IMR-90 (cell line): ENCODE results near the gene ATL2. TPM values are rescaled to one million over a fixed set of nuclear protein-coding genes. Genes with fewer than 3 reads are reported as not detected.
A peak's percentile ranks its signal among the peaks of the same experiment; 100 is the strongest.

Experiments
- ATAC-seq: fragments of 200-7000 bp; cut with Tn5 transposase; 2 replicates; pipeline ENCODE4 v1.9.1; 2020; ENCODE audit warnings: low read depth, mild to moderate bottlenecking, moderate library complexity
- BruUV-seq: library from RNA; stranded (reverse); fragments of 400-500 nt; replicated peaks from 2 replicates; lab custom pipeline; 2021; lab: Mats Ljungman, UMichigan
- CTCF ChIA-PET: fragments of 300-600 bp; formaldehyde crosslinking; extraction: SDS; loops from one replicate; lab custom pipeline; 2021; ENCODE audit warnings: antibody characterized with exemption; lab: Yijun Ruan, JAX
- POLR2A ChIA-PET: fragments of 300-600 bp; sonication (Branson Sonifier 250); formaldehyde crosslinking; loops from one replicate; lab custom pipeline; 2022; ENCODE audit warnings: antibody characterized with exemption; ENCODE audit not compliant: unreplicated experiment; lab: Charles Lee
- DNase-seq: peaks from one replicate; pipeline ENCODE4 v3.0.0; 2013
- H2AFZ ChIP-seq: replicated peaks from 2 replicates; pipeline ENCODE3; 2013; ENCODE audit warnings: low read length, mild to moderate bottlenecking; ENCODE audit not compliant: poor library complexity
- H2AK5ac ChIP-seq: 2 replicates; pipeline ENCODE4 v1.6.1; 2013; ENCODE audit warnings: low read depth, low read length, inconsistent platforms
- H2AK9ac ChIP-seq: replicated peaks from 2 replicates; pipeline ENCODE3; 2013; ENCODE audit warnings: mild to moderate bottlenecking, low read depth, low read length, moderate library complexity; ENCODE audit not compliant: poor library complexity
- H2BK120ac ChIP-seq: 2 replicates; pipeline ENCODE4 v1.6.1; 2013; ENCODE audit warnings: low read depth, low read length, inconsistent platforms
- H2BK15ac ChIP-seq: 3 replicates; pipeline ENCODE4 v1.6.1; 2013; ENCODE audit warnings: low read depth, low read length, inconsistent platforms
- H2BK20ac ChIP-seq: 2 replicates; pipeline ENCODE4 v1.6.1; 2013; ENCODE audit warnings: low read depth, mild to moderate bottlenecking, inconsistent platforms, low read length, moderate library complexity
- H2BK5ac ChIP-seq: 2 replicates; pipeline ENCODE4 v1.6.1; 2013; ENCODE audit warnings: mild to moderate bottlenecking, low read depth, low read length, inconsistent platforms; ENCODE audit not compliant: poor library complexity, severe bottlenecking
- H3K14ac ChIP-seq: replicated peaks from 2 replicates; pipeline ENCODE4 v1.6.1; 2013; ENCODE audit warnings: low read depth, low read length, inconsistent platforms
- H3K18ac ChIP-seq: 2 replicates; pipeline ENCODE4 v1.6.1; 2013; ENCODE audit warnings: low read depth, low read length, control low read depth
- H3K23ac ChIP-seq: 2 replicates; pipeline ENCODE4 v1.6.1; 2013; ENCODE audit warnings: low read depth, low read length, inconsistent platforms
- H3K27ac ChIP-seq: 2 replicates; pipeline ENCODE4 v1.5.1; 2013; ENCODE audit warnings: mild to moderate bottlenecking, control low read depth, low read length; ENCODE audit not compliant: insufficient read depth
- H3K27me3 ChIP-seq: 2 replicates; pipeline ENCODE4 v1.6.1; 2013; ENCODE audit warnings: low read length; ENCODE audit not compliant: control insufficient read depth, insufficient read depth
- H3K36me3 ChIP-seq: 2 replicates; pipeline ENCODE4 v1.6.1; 2013; ENCODE audit warnings: low read length, mixed read lengths; ENCODE audit not compliant: control insufficient read depth, insufficient read depth
- H3K4ac ChIP-seq: 2 replicates; pipeline ENCODE4 v1.6.1; 2013; ENCODE audit warnings: low read depth, low read length, inconsistent platforms
- H3K4me1 ChIP-seq: 2 replicates; pipeline ENCODE4 v1.6.1; 2013; ENCODE audit warnings: low read length, mixed read lengths; ENCODE audit not compliant: control insufficient read depth, insufficient read depth
- H3K4me2 ChIP-seq: 2 replicates; pipeline ENCODE4 v1.6.1; 2013; ENCODE audit warnings: low read depth, mild to moderate bottlenecking, control low read depth, low read length, moderate library complexity
- H3K4me3 ChIP-seq: 2 replicates; pipeline ENCODE4 v1.5.1; 2013; ENCODE audit warnings: low read depth, mild to moderate bottlenecking, control low read depth, low read length, moderate library complexity; ENCODE audit not compliant: insufficient read depth
- H3K56ac ChIP-seq: 2 replicates; pipeline ENCODE4 v1.6.1; 2013; ENCODE audit warnings: low read length, inconsistent platforms; ENCODE audit not compliant: insufficient read depth; ENCODE audit errors: extremely low read depth
- H3K79me1 ChIP-seq, 2 experiments: 2 replicates each; pipeline ENCODE4 v1.6.1; 2013; ENCODE audit warnings: low read length in 2 of 2, inconsistent platforms in 1 of 2, low read depth in 1 of 2
- H3K9ac ChIP-seq: 2 replicates; pipeline ENCODE4 v1.6.1; 2013; ENCODE audit warnings: low read depth, low read length, control low read depth
- H3K9me1 ChIP-seq: 2 replicates; pipeline ENCODE4 v1.6.1; 2013; ENCODE audit warnings: low read length, inconsistent platforms; ENCODE audit not compliant: insufficient read depth
- H3K9me3 ChIP-seq: 2 replicates; pipeline ENCODE4 v1.6.1; 2013; ENCODE audit warnings: low read length; ENCODE audit not compliant: control insufficient read depth, insufficient read depth
- H4K20me1 ChIP-seq: 2 replicates; pipeline ENCODE4 v1.6.1; 2013; ENCODE audit warnings: low read length, inconsistent platforms; ENCODE audit not compliant: insufficient read depth
- H4K5ac ChIP-seq: 2 replicates; pipeline ENCODE4 v1.6.1; 2013; ENCODE audit warnings: mild to moderate bottlenecking, low read depth, low read length, control low read depth
- H4K8ac ChIP-seq, 2 experiments: 2 replicates each; pipeline ENCODE4 v1.6.1; 2013; ENCODE audit warnings: low read depth in 2 of 2, low read length in 2 of 2, control low read depth in 1 of 2, inconsistent platforms in 1 of 2
- H4K91ac ChIP-seq: 2 replicates; pipeline ENCODE4 v1.6.1; 2013; ENCODE audit warnings: low read depth, low read length, inconsistent platforms; ENCODE audit not compliant: insufficient read depth
- BHLHE40 ChIP-seq: fragments of 150-350 bp; IDR thresholded peaks from 2 replicates; pipeline ENCODE4 v1.6.1; 2016; ENCODE audit warnings: mild to moderate bottlenecking, low read depth, low read length
- CEBPB ChIP-seq: IDR thresholded peaks from 2 replicates; pipeline ENCODE4 v1.6.1; 2012; ENCODE audit warnings: low read depth, low read length, improper control_type of control experiment
- CHD1 ChIP-seq: IDR thresholded peaks from 2 replicates; pipeline ENCODE4 v1.6.1; 2012; ENCODE audit warnings: low read depth, low read length, improper control_type of control experiment
- FOS ChIP-seq: fragments of 150-350 bp; IDR thresholded peaks from 2 replicates; pipeline ENCODE4 v1.6.1; 2016; ENCODE audit warnings: low read depth, low read length
- MAFK ChIP-seq: IDR thresholded peaks from 2 replicates; pipeline ENCODE4 v1.6.1; 2012; ENCODE audit warnings: low read depth, low read length, improper control_type of control experiment
- MAZ ChIP-seq: IDR thresholded peaks from 2 replicates; pipeline ENCODE4 v1.6.1; 2012; ENCODE audit warnings: low read depth, mild to moderate bottlenecking, low read length, improper control_type of control experiment, moderate library complexity, borderline replicate concordance
- MXI1 ChIP-seq: IDR thresholded peaks from 2 replicates; pipeline ENCODE4 v1.6.1; 2012; ENCODE audit warnings: low read depth, mild to moderate bottlenecking, low read length, moderate library complexity, borderline replicate concordance
- NFE2L2 ChIP-seq: fragments of 150-350 bp; IDR thresholded peaks from 2 replicates; pipeline ENCODE4 v1.6.1; 2016; ENCODE audit warnings: low read depth, mild to moderate bottlenecking, low read length
- POLR2A ChIP-seq: IDR thresholded peaks from 2 replicates; pipeline ENCODE4 v1.6.1; 2012; ENCODE audit warnings: mild to moderate bottlenecking, low read depth, low read length
- RAD21 ChIP-seq: IDR thresholded peaks from 2 replicates; pipeline ENCODE4 v1.6.1; 2012; ENCODE audit warnings: low read length, improper control_type of control experiment
- RCOR1 ChIP-seq: IDR thresholded peaks from 2 replicates; pipeline ENCODE4 v1.6.1; 2012; ENCODE audit warnings: mild to moderate bottlenecking, low read length, improper control_type of control experiment; ENCODE audit not compliant: insufficient replicate concordance
- RFX5 ChIP-seq: IDR thresholded peaks from 2 replicates; pipeline ENCODE4 v1.8.0; 2012; ENCODE audit warnings: low read depth, mild to moderate bottlenecking, low read length, moderate library complexity
- SMC3 ChIP-seq: fragments of 150-350 bp; IDR thresholded peaks from 2 replicates; pipeline ENCODE4 v1.6.1; 2016; ENCODE audit warnings: low read depth, mild to moderate bottlenecking, antibody characterized with exemption, low read length, moderate library complexity
- WGBS, 2 experiments: methylation state at CpG; one replicate each; pipeline versions ENCODE4 v1.1.5 to v1.1.7; 2013; ENCODE audit warnings: missing lambda C conversion rate in 2 of 2; ENCODE audit not compliant: insufficient read length in 1 of 2; ENCODE audit errors: extremely low coverage in 2 of 2; 5-methylcytosine and 5-hydroxymethylcytosine counted together
- dilution Hi-C: fragments of 300-500 bp; cut with HindIII; formaldehyde crosslinking; loops from one replicate; pipeline ENCODE4 v1.14.3; 2018; ENCODE audit warnings: low sequenced_read_pairs; ENCODE audit not compliant: unreplicated experiment
- in situ Hi-C: fragments of 300-500 bp; cut with MboI; formaldehyde crosslinking; loops from 3 replicates; pipeline ENCODE4 v1.14.3; 2019; ENCODE audit warnings: low sequenced_read_pairs, inconsistent platforms, mixed read lengths
- intact Hi-C: fragments of 100-400 bp; cut with micrococcal nuclease; formaldehyde crosslinking; loops from 2 replicates; pipeline ENCODE4 v1.10.0; 2022
- polyA plus RNA-seq, 3 experiments: library from polyadenylated mRNA; depleted of rRNA; stranded (reverse); fragments of >200 nt; gene quantifications; 2 replicates each; pipeline ENCODE4 v1.2.3, GENCODE V29; 2012; ENCODE audit warnings: low replicate concordance in 1 of 3
- total RNA-seq: library from RNA; depleted of rRNA; stranded (reverse); fragments of >200 nt; gene quantifications from 2 replicates; pipeline ENCODE4 v1.2.3, GENCODE V29; 2012
- TF ChIP-seq, protein P1 (sequence below): conservative IDR thresholded peaks from 2 replicates; pipeline ENCODE4 v1.5.1; 2012; ENCODE audit warnings: mild to moderate bottlenecking, low read depth, low read length, improper control_type of control experiment
- TF ChIP-seq, protein P2 (sequence below): fragments of 150-350 bp; IDR thresholded peaks from 2 replicates; pipeline ENCODE4 v1.6.1; 2017; ENCODE audit warnings: mild to moderate bottlenecking, antibody characterized with exemption, low read length, low read depth
- TF ChIP-seq, protein P3 (sequence below): fragments of 150-350 bp; IDR thresholded peaks from 2 replicates; pipeline ENCODE4 v1.6.1; 2016; ENCODE audit warnings: low read depth, mild to moderate bottlenecking, low read length, moderate library complexity, borderline replicate concordance

Gene ATL2
- total and polyA plus RNA-seq, 2 of the 4 experiments (the other 2 are of a cell fraction): 16.0 to 62.6 TPM

DNA sequence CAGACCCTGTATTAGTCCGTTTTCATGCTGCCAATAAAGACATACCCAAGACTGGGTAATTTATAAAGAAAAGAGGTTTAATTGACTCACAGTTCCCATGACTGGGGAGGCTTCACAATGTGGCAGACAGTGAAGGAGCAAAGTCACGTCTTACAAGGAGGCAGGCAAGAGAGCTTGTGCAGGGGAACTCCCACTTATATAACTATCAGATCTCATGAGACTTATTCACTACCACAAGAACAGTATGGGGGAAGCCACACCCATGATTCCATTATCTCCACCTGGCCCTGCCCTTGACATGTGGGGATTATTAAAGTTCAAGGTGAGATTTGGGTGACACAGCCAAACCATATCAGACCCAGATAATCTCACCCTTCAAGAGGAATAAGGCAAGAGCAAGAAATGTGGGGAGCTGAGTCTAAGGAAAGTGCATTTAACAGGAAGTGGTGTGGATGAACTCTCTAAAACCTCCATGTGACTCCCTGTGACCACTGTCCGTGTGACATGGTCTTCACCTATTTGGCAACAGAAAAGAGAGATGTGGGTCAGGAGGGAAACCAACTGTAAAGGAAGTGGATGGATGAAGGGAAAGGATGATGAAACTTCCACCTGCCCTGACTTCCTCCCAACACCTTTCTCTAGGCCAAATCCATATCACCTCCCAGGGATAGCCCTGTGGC is 110.6 kb downstream of the ATL2 start:
- Histone ChIP-seq H3K4me3 (no peak overlapping the region), H3K4ac (no peak overlapping the region), H4K8ac (no peak overlapping the region), H3K9ac (no peak overlapping the region), H2AFZ (no peak overlapping the region), H2AK5ac (peak overlapping the region; percentile 9; the same call in 1 of the 2 replicates), H3K27me3 (peaks cover 52% of the 10 kb centered on the region), H3K79me1 (no peaks in the 10 kb centered on the region), H2BK5ac (no peak overlapping the region), H3K4me1 (peaks cover 5% of the 10 kb centered on the region), H2AK9ac (no peak overlapping the region), H3K18ac (peak overlapping the region; percentile 14), H3K9me3 (no peaks in the 10 kb centered on the region), H3K14ac (no peak overlapping the region), H3K27ac (no peak overlapping the region), H2BK120ac (no peak overlapping the region), H3K9me1 (no peaks in the 10 kb centered on the region), H2BK15ac (peak overlapping the region; percentile 58; the same call in 1 of the 3 replicates), H3K4me2 (no peak overlapping the region), H4K5ac (no peak overlapping the region), H3K56ac (no peak overlapping the region), H2BK20ac (no peak overlapping the region), H3K36me3 (no peaks in the 10 kb centered on the region), H4K91ac (no peak overlapping the region), H4K20me1 (no peaks in the 10 kb centered on the region), H3K23ac (no peak overlapping the region)
- dilution Hi-C loops: no loop called here
- TF ChIP-seq, protein P1, sequence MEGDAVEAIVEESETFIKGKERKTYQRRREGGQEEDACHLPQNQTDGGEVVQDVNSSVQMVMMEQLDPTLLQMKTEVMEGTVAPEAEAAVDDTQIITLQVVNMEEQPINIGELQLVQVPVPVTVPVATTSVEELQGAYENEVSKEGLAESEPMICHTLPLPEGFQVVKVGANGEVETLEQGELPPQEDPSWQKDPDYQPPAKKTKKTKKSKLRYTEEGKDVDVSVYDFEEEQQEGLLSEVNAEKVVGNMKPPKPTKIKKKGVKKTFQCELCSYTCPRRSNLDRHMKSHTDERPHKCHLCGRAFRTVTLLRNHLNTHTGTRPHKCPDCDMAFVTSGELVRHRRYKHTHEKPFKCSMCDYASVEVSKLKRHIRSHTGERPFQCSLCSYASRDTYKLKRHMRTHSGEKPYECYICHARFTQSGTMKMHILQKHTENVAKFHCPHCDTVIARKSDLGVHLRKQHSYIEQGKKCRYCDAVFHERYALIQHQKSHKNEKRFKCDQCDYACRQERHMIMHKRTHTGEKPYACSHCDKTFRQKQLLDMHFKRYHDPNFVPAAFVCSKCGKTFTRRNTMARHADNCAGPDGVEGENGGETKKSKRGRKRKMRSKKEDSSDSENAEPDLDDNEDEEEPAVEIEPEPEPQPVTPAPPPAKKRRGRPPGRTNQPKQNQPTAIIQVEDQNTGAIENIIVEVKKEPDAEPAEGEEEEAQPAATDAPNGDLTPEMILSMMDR: no peak
- TF ChIP-seq POLR2A: no peak
- TF ChIP-seq CEBPB: no peak
- no peak for TF ChIP-seq RFX5
- no peak for TF ChIP-seq SMC3
- no peak for TF ChIP-seq RCOR1
- TF ChIP-seq RAD21: no peak
- TF ChIP-seq BHLHE40: no peak
- TF ChIP-seq, protein P2, sequence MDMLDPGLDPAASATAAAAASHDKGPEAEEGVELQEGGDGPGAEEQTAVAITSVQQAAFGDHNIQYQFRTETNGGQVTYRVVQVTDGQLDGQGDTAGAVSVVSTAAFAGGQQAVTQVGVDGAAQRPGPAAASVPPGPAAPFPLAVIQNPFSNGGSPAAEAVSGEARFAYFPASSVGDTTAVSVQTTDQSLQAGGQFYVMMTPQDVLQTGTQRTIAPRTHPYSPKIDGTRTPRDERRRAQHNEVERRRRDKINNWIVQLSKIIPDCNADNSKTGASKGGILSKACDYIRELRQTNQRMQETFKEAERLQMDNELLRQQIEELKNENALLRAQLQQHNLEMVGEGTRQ: no peak
- no peak for TF ChIP-seq FOS
- TF ChIP-seq MAFK: no peak
- TF ChIP-seq MXI1: no peak
- TF ChIP-seq, protein P3, sequence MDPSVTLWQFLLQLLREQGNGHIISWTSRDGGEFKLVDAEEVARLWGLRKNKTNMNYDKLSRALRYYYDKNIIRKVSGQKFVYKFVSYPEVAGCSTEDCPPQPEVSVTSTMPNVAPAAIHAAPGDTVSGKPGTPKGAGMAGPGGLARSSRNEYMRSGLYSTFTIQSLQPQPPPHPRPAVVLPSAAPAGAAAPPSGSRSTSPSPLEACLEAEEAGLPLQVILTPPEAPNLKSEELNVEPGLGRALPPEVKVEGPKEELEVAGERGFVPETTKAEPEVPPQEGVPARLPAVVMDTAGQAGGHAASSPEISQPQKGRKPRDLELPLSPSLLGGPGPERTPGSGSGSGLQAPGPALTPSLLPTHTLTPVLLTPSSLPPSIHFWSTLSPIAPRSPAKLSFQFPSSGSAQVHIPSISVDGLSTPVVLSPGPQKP: no peak
- no peak for TF ChIP-seq CHD1
- no peak for TF ChIP-seq MAZ
- TF ChIP-seq NFE2L2: no peak
- in situ Hi-C loops: loop anchor here (5.0 to 10.0 kb wide), 2 partner anchors 274 to 872 kb away; no protein-coding TSS in a partner anchor
- CTCF ChIA-PET: no interaction called here
- POLR2A ChIA-PET: no interaction called here
- ATAC-seq: no peak
- intact Hi-C loops: loop anchor here (10.0 kb wide), 1 partner anchor 122 kb away; no protein-coding TSS in a partner anchor
- no CpG with 5 or more reads among the region's 3 CpGs for WGBS, 2 experiments
- no TSS peak for BruUV-seq
- no peak for DNase-seq
